GM19467 (cell line): ENCODE data around the gene PDK1.

Experiments used
- ATAC-seq: cut with Tn5 transposase; IDR thresholded peaks from one replicate; pipeline ENCODE4 v1.9.1; 2021; ENCODE audit warnings: mild to moderate bottlenecking, moderate library complexity; ENCODE audit not compliant: unreplicated experiment

Gene PDK1

GRCh38 chr2:172639256-172639655 is 83.4 kb downstream of the PDK1 start:
- ATAC-seq, result no peak

GRCh38 chr2:172639823-172640222 is 83.9 kb downstream of the PDK1 start:
- no peak for ATAC-seq

- no peak for ATAC-seq
Observed at GRCh38 chr2:172640389-172640788, 84.5 kb downstream of the PDK1 start.

DNA sequence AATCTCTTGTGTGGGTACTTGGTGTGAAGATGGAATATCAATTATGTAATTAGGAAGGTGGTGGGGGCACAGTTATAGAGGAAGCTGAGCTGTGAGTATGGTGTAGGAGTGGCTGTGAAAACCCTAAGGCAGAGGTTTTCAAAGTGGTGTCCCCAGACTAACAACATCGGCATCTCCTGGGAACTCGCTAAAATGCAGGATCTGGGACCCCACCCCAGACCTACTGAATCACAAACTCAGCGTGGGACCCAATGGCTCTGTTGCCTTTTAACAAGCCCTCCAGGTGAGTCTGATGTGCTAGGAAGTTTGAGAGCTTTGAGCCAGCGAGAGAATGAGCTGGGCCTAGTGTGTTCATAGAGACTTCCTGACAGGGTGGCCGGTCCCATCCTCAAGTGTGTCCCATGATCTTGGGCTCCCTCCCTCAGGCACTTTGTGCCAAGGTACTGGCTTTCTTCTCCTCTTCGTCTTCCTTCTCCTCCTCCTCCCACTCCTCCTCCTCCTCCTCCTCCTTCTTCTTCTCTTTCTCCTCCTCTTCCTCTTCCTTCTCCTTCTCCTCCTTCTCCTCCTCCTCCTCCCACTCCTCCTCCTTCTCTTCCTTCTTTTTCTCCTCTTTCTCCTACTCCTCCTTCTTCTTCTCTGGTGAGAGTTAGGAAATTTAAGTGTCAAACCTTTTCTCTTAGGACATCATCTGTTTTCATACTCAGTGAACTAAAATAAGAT is 86.6 kb downstream of the PDK1 start:
- ATAC-seq, result no peak

GRCh38 chr2:172643142-172643541 is 87.3 kb downstream of the PDK1 start:
- ATAC-seq, result no peak

DNA sequence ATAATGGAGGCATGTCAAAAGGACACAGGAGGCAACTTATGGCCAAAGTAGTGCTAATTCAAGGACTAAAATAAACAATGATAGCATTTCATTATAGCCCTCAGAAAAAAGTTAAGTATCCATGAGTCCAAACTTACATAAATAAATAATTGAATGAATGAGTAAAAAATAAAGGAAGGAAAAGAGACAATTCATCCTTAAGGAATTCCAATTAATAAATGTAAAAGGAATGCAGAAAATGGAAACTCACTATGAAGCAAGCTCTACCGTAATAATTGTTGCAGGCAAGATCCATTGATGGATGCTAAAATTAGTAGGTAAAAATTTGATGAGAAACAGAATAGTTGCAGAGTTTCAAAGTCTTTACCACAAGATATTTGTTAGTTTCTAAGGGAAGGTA is 91.5 kb downstream of the PDK1 start:
- no peak for ATAC-seq

DNA sequence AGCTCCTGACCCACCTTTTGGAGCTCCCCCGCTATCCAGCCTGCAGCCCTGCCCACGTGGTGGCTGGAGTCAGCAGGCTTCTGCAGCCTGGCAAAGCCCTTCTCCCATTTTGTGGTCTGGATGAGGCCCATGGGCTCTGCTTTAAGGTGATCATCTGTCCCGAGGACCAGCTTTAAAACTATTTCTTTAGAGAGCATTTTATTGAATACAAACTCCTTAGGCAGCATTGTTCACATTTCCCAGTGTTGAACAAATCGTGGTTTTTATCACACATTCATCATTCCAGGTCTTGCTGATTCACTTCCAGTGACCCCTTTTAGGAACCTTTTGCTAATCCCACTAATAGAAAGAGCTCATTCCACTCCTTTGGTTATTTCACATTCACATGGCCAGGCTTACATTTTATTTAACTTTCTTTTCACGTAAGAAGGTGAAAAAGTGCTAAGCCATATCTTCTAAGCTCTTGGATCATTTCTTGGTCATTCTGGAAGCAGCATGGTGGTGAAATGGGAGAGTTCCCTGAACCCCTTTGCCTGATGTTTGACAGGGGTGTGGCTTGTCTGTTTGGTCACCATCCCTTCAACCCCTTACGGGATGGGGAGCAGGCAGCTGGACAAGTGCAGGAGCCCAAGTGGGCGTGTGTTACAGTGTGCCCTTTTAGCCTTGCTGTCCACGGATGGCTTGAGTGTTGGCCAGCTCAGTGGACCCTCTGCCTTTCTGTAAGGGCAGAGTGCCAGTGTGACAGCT is 99.4 kb downstream of the PDK1 start:
- no peak for ATAC-seq

DNA sequence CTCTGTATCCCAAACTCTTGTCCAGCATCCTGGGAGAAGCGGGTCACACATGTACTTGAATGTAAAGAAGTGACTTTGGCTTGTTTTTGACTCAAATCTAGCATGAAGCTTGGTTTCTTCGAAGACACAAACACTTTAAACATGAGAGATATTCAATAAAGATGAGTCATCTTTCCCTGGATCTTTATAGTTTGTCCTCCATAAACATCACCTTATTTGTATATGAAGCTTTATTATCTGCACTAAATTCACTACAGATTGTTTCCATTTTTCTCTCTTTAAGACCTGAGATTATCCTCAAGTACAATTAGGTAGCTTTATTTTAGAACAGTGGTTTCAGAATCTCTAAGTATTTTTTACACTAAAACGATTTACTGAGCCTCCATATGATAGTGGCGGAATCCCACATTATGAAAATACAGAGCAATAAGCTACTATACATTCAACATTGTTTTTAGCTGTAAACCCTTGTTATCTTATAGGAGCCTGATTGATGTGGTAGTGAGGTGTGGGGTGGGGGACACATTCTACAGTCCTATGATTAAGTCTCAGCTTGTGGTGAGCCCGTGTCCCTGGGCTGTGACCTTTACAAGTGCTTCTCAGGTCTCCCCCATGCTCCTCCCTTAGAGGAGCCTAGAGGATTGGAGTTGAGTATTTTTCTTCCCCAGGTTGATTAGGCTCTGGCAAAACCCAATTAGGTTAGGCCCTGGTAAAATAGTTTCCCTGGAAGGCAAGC is 100.1 kb downstream of the PDK1 start:
- no peak for ATAC-seq
